COLO668 (cell line): ENCODE data around the gene SPINDOC.
"Not testable (repeated sequence)": the region's sequence is repeated elsewhere in the genome, so short reads cannot be mapped to it uniquely, and the experiment has no call there.

Source experiments
- DNase-seq: peaks from one replicate; lab custom pipeline; 2025; ENCODE audit not compliant: unreplicated experiment; lab: John Stamatoyannopoulos, UW

SPINDOC gene

GRCh38 chr11:63785823-63786222 lies 27.4 kb upstream of the SPINDOC start:
- DNase-seq, result no peak

GRCh38 chr11:63791495-63792167 lies 21.6 kb upstream of the SPINDOC start:
- DNase-seq, result no peak

DNA sequence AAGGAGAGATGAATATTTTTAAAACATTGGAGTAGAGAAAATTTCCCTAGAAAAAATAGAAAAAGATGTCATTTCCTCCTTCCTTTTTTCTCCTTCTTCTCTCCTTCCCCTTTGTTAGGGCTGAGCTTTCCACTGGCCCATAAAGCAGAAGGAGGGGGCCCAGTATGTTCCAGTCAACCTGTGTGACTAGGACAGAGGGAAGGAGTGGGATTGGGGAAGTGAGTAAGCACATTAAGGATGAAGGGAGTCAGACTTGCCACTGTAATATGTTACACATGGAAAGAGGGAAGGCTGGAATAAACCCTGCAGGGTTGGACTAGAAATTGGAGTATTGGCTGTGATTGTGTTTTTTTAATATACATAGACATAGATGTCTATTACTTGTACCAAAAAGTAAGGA lies 20.1 kb upstream of the SPINDOC start:
- DNase-seq, result no peak

DNA sequence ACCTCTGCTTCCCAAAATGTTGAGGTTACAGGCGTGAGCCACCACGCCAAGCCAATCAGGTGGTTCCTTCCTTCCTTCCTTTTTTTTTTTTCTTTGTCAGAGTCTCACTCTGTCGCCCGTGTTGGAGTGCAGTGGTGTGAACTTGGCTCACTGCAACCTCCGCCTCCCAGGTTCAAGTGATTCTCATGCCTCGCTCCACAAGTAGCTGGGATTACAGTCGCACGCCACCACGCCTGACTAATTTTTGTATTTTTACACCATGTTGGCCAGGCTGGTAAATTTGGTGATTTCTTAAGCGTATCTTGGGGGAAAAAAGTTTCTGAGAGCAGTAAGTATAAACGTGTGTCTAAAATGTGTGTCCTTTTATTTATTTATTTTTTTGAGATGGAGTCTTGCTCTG lies 18.2 kb upstream of the SPINDOC start:
- DNase-seq, result no peak

DNA sequence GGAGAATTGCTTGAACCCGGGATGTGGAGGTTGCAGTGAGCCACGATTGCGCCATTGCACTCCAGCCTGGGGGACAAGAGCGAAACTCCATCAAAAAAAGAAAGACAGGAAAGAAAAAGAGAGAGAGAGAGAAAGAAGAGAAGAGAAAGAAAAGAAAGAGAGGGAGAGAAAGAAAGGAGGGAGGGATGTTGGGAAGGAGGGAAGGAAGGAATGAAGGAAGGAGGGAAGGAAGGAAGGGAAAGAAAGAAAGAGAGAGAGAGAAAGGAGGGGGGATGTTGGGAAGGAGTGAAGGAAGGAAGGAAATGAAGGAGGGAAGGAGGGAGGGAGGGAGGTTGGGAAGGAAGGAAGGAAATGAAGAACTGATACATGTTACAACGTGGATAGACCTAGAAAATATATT lies 12.3 kb upstream of the SPINDOC start:
- DNase-seq, result no peak

DNA sequence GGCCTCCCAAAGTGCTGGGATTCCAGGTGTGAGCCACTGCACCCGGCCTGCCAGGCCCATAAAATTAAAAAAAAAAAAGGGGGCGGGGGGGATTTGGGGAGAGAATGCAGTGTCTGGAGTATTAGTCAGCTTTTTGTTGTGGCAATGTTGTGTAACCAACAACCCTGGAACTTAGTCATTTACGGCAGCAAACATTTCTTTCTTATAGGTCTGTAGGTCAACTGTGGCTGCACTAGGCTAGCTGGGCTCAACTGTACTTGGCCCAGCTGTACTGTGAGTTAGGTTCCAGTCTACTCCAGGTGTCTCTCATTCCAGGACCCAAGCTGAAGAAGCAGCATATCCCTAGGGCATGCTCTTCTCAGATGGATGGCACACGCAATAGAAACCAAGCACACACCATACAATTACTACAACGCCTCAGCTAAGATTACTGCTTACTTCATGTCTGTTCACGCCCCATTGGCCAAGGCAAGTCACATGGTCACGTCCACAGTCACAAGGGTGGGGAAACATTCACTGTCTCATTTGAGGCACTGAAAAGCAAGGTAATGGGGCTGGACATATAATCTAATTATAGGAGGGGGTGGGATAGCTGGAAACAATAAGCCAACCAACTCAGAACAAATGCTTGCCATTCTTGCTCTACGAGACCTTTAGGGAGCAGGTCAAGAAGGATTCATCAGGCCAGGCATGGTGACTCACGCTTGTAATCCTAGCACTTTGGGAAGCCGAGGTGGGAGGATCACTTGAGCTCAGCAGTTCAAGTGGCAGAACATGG lies 10.4 kb upstream of the SPINDOC start:
- DNase-seq, result peak; percentile 23

DNA sequence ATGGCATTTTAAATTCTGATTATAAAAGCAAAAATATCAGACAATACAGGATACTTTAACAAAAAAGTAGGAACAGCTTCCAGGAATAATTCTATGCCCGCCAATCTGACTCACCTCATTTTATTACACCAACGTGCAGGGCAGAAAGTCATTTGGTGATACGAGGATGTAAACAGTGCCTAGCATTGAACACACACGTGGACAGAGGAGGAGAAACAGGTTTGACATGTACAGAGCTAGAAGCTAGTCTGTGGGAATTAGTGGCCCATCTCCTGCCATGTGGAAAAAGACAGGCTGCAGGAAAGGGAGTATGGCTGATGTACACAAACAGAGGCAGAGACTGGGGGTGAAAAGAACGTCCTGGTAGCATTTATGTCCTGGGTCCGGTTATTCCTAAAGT lies 9.0 kb upstream of the SPINDOC start:
- peak; percentile 19 for DNase-seq

DNA sequence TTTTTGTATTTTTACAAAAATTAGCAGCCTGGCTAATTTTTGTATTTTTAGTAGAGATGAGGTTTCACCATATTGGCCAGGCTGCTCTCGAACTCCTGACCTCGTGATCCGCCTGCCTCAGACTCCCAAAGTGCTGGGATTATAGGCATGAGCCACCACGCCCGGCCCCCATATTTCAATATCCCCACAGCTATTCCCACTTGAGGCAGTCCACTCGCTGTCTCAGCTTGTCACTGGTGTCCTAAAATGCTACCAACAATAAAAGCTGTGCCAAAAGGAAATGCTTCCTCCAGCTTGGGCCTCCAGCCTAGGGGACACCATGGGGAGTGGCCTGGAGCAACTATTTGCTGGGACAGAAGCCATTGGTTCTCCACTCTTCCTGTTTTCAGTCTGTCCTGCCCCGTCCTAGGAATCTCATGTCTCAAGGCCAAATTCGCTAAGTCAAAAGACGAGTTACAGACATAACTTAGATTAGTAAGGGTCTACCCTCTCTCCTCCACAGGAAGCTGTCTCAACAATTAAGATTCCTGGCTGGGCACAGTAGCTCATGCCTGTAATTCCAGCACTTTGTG lies 7.3 kb upstream of the SPINDOC start:
- DNase-seq, result no peak

DNA sequence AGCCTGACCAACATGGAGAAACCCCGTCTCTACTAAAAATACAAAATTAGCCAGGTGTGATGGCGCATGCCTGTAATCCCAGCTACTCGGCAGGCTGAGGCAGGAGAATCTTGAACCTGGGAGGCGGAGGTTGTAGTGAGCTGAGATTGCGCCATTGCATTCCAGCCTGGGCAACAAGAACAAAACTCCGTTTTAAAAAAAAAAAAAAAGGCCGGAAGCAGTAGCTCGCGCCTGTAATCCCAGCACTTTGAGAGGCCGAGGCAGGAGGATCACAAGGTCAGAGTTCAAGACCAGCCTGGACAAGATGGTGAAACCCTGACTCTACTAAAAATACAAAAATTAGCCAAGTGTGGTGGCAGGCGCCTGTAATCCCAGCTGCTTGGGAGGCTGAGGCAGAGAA lies 2.9 kb upstream of the SPINDOC start:
- not testable (repeated sequence) for DNase-seq

GRCh38 chr11:63811522-63811921 lies 1.7 kb upstream of the SPINDOC start:
- DNase-seq, result no peak

DNA sequence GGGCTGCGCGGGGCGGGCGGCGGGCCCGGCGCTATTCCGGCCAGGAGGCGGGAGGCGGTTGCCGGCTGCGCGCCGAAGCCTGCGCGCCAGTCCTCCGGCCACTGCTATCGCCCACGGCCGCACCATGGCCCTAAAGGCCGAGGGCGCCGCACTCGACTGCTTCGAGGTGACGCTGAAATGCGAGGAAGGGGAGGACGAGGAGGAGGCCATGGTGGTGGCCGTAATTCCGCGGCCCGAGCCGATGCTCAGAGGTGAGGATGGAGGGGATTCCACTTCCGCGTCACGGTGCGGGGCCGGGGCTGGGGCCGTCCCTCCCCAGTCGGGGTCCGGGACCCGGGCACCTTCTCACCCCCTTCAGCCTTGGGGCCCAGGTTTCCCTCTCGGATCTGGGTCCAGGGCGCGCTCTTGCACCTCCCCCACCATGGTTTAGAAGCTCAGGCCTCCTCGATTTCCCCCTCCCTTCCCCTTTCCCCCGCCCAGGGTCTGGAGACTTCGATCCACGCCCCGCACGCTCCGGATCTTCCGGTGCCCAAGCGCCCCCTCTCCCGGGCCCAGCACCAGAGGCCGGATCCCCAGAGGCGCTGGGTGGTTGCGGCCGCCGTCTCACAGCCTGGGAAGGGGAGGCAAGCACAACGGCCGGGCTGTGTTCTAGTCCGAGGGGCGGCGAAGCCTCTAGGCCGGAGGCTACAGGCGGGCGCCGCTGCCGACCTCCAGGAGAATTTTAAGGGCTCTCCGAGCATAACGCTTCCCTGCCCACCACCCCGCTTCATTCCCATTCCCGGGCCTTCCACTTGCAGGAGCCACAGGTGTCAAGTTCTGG lies 517 bp downstream of the SPINDOC start:
- peak; percentile 63 for DNase-seq

DNA sequence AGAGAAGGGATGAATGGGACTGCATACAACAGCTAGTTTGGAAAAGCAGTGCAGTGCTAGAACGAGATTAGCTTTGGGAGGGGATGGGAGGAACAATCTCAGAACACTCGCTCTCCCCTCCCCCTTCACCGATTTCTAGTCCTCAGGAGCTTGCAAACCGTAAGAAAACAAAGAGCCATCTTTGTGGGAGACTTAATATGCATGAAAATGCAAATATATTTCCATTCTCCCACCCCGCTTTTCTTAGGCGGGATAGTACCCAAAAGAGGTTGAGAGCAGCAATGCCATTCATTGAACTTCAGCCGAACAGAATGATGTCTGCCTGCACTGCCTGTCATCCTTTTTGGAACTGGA lies 1.1 kb downstream of the SPINDOC start:
- no peak for DNase-seq

DNA sequence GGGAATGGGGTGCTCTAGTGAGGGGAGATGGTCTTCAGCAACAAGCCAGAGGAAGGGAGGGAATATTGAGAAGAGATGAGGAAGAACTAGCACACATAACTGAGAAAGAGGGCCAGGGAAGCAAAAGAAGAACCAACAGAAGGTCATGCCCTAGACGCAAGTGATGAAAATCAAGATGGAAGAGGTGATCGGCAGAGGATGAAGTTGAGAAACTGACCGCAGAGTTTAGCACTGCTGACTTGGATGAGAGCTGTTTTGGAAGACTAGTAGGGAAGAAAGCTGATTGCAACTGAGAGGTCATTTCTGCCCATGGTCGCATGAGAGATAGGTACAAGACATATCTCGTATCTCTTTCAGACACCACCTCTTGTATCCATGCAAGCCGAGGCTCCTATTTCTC lies 2.9 kb downstream of the SPINDOC start:
- DNase-seq, result no peak

DNA sequence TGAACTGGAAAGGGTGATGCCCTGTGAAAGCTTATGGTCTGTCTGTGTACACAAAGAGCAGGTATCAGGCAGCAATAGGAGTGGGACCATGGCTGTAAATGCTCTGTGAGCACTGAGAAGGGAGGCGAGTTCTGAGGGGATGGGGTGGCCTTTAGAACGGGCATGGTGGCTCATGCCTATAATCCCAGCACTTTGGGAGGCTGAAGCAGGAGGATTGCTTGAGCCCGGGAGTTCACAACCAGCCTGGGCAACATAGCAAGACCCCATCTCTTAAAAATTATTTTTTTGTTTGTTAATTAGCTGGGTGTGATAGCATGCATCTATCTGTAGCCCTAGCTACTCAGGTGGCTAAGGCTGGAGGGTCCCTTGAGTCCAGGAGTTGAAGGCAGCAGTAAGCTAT lies 3.5 kb downstream of the SPINDOC start:
- DNase-seq, result no peak

GRCh38 chr11:63817758-63818498 lies 4.7 kb downstream of the SPINDOC start:
- no peak for DNase-seq

- no peak for DNase-seq
Observed at GRCh38 chr11:63818609-63819008, 5.4 kb downstream of the SPINDOC start.

- DNase-seq, result no peak
Observed at GRCh38 chr11:63821411-63821810, 8.2 kb downstream of the SPINDOC start.

DNA sequence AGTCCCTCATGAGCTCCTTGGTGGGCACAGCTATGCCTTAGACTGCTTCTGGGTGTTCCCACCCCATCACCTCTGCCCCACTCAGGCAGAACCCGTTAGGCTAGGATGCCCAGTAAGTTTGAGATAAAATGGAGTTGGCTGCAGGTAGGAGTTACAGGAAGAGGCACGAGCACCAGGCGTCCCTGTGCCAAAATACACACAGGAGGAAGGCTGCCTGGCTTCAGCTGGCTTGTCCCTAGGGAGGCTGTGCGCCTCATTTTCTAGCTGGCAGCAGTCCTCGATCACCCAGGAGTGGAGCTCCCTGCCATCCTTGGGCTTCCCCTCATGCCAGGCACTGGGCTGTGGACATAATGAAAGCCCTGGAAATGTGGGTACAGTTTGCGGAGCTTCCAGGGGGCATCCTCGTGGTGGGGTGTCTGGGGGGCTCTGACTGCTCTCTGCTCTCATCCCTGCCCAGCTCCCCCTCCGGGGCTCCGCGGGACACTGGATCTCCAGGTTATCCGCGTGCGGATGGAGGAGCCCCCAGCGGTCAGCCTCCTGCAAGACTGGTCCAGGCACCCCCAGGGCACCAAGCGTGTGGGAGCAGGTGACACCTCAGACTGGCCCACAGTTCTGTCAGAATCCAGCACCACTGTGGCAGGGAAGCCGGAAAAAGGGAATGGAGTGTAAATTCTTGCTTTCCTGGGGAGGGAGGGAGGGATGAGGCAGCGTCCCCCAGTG lies 13.4 kb downstream of the SPINDOC start:
- DNase-seq, result no peak

DNA sequence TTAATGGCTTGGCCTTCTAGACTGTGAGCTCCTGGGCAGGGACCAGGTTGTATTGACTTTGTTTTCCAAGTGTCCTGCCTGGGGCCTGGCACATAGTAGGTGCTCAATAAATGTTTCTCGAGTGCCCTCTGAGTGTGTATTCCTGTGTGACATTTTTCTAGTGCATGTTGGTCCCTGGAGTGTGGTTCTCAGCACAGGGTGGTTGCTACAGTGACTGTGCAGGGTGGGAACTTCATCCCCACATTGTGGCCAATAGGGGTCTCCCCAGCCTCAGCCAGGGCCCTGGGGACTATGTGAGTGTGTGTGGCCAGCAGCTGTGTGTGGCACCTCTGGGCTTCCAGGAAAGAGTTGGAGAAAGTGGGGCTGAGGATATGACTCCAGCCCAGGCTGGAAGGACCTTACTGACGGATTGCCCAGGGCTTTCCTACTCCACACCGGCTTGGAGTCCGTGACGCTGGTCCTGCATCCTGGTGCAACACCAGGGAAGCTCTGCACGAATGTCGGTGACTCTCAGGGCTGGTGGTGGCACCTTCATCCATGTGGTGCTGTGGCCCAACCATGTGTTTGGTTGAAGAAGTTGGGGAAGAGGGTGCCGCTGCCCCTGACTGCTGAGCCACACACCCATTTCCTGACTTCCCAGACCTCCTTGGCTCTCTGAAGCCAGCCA lies 16.7 kb downstream of the SPINDOC start:
- DNase-seq, result peak; percentile 24

DNA sequence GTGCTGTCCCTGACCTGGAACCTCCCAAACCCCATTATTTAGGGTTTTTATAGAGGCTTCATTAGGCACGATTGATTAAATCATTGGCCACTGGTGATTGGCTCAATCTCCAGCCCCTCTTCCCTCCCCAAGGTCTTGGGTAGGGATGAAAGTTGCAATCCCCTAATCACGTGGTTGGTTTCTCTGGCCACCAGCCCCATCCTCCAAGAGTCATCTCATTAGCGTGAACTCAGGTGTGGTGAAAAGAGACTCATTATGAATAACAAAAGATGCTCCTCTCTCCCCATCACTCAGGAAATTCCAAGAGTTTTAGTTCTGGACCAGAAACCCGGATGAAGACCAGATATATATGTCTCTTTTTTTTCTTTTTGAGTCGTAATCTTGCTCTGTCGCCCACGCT lies 18.1 kb downstream of the SPINDOC start:
- DNase-seq, result no peak
